ENCODE results near the gene SRRT.
"Not testable (repeated sequence)": the region's sequence is repeated elsewhere in the genome, so short reads cannot be mapped to it uniquely, and the experiment has no call there.

The SRRT gene

DNA sequence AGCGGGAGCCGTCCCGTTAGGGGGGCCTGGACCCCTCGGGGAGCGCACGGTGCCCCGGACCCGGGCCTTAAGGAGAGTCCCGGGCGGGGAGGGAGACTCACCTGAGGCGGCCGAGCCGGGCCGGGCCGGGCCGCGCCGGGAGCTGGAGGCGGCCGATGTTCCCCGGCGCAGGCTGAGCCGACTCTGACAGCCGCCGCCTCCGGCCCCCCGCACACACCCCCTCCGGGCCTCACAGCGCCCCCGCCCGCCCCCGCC lies 20.7 kb downstream of the SRRT start, which contains the start of gene ACHE:
ACHE (minus strand) TSS at position 188 of the 255 bp plus-strand sequence. CDS start 1,656 bp downstream, outside the sequence.
- no peak for DNase-seq

DNA sequence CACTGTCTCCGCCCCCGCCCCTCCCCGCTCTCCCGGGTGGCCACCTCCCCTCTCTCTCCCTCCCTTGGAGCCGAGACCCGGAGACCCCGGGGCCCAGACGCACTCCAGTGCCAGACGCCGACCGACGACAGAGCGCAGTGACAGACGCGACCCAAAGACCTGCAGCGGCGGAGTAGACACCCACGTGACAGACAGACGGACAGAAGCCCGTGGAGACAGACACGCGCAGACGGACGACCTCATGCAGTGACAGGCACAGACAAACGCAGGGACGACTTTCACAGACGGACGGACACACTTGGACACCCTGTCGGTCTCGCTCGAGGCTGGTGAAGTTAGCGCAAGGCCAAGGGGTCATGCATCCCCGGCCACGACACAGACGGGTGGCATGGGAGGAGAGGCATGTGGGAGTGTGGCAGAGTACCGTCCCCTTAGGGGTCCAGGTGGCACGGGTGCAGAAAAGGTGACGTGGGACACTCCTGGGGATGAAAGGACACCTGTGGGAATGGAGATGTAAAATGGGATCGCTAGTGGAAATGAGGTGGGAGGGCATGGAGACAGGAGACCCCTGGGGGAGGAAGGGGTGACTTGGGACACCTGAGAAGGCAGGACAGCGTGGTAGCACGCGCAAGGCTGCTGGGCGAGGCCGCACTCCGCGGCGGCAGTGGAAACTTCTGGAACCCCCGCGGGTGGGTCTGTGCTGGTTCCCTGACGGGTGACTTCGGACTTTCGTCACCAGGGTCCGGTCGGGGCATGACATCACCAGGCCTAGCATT lies 21.2 kb downstream of the SRRT start:
- no peak for DNase-seq

DNA sequence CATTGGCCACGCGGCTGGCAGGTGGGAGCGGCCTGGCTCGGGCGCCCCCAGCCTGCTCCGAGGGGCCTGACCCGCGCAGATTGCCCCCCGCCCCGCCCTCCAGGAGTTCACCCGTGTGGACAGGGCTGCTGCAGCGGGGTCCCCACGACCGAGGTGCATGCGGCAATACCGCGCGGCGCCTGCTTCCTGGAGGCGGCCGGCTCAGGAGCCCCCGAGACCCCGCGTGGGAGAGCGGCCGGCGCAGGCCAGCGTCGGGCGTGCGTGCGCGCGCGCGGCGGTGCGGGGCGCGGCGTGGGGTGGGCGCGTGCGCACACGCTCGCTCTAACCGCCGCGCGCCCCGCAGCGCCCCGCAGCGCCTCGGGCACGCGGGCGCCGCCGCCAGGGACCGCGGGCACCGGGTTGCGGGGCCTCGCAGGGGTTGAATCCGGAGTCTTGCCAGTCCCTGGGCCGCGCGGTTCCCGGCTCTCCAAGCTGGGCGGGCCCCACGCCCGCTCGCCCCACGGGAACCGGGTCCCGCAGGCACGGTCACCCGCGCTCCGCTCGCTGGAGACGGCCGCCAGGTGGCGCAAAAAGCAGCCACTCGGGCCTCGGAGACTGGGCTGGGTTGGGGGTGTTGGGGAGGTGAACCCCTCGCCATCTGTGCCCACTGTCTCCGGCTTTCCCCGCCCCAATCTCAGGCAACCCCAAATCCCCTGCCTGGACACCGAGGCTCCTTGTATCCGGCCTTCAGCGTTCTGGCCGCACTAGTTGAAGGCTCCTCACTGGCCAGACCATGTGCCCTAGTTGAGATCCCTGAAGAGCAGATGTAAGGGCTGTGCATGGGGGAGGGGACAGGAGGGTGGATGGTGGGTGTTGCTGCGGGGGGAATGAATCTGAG lies 22.1 kb downstream of the SRRT start:
- DNase-seq: no peak

DNA sequence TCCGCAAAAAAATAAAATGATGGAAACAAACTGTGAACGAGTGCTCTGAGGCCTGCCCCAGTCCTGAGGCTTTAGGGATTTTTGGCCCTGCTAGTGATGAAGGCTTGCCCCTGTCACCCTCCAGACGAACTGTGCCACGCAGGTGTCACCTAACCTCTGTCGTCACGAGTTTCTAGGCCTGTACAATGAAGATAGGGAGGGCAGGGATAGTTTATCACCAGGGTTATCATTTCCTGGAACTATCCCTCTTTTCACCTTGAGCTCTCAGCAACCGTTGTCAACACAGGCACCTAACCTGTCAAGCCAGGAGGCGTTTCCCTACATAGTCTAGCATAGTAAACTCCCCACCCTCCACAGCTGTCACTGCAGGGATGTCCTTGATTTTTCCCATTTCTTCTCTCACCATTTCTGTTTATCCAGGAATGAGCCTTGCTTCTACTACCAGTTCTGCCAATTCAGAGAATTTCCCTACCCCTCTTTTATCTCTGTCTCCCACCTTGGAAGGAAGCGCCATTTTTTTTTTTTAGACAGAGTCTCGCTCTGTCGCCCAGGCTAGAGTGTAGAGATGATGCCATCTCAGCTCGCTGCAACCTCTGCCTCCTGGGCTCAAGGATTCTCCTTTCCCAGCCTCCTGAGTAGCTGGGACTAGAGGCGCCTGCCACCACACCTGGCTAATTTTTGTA lies 23.0 kb downstream of the SRRT start:
- DNase-seq: no peak

DNA sequence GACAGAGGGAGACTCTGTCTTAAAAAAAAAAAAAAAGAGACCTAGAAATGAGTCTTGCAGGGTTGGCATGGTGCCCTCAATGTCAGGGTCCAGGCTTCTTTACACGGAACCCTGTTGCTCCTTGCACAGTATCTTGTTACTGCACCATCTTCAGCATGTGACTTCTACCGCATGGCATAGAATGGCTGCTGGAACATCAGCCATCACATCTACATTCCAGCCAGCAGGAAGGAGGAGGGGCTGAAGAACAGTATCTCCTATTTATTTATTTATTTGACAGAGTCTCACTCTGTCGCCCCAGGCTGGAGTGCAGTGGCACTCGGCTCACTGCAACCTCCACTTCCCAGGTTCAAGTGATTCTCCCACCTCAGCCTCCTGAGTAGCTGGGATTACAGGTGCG lies 24.5 kb downstream of the SRRT start:
- DNase-seq: no peak

DNA sequence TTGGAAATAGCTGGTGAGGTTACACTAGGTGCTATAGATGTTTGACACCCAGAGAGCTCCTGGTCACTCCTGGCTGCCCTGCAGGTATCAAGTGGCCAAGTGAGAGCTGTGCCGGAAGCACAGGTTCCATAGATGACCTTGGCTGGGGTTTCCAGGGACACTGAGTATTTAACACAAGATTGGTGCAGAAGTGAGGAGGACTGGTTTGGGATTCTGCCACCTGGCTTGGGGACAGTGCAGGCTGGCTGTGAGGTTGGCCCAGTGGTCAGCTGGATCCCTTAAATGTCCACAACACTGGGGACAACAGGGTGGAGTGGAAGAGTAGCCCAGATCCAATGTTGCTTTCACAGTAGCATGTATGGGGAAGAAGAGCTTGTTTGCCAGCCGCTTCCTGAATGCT lies 26.1 kb downstream of the SRRT start:
- DNase-seq: no peak

DNA sequence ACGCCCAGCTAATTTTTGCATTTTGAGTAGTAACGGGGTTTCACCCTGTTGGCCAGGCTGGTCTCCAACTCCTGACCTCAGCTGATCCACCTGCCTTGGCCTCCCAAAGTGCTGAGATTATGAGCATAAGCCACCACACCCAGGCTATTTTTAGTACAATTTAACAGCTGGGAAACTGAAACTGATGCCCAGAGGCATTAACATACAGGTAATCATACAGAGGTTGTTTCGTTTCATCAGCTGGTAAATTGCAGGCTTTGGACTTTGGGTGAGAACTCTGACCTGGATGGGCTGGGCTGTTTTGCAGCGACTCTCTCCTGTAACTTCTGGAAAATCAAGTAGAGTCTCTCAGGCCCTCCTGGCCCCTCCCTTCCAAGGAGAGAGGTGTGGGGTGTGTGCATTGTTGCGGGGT lies 27.0 kb downstream of the SRRT start:
- no peak for DNase-seq

DNA sequence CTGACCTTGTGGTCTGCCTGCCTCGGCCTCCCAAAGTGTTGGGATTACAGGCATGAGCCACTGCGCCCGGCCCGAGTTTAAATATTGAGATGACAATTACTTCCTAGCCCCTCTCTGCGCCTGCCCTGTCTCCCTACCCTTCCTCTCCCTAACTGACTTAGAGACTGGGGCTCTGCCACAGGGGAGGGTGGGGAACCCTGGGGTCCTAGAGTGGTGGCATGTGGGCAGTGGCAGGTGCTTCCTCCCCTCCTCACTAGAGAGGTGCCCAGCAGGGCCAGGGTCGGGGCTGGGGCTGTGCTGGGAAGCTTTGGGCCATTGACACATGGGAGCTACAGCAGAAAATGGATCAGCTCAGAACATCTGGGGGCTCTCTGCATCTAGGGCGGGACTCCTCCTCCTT lies 27.7 kb downstream of the SRRT start:
- no peak for DNase-seq

DNA sequence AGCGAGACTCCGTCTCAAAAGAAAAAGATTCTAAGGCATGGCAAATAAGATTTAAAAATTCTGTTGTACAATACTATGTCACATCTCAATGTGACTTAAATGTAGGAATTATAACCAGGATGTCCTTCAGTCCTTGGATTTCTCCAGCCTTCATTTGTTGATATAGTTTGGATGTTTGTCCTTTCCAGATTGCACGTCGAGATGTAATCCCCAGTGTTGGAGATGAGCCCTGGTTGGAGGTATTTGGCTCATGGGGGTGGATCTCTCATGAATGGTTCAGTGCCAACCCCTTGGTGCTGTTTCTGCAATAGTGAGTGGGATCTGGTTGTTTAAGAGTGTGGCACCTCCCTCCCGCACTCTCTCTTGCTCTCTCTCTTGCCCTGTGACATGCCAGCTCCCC lies 33.6 kb downstream of the SRRT start:
- DNase-seq: no peak

DNA sequence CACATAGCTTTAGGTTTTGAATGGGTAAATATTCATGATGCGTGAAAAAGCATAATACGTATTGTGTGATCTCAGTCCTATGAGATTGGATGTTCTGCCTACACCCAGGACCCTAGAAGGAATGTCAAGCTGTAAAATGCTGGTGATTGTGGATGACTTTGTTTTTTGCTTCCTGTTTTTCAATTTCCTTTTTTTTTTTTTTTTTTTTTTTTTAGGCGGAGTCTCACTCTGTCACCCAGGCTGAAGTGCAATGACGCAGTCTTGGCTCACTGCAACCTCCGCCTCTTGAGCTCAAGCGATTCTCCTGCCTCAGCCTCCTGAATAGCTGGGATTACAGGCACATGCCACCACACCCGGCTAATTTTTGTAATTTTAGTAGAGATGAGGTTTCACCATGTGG lies 35.5 kb downstream of the SRRT start:
- not testable (repeated sequence) for DNase-seq

DNA sequence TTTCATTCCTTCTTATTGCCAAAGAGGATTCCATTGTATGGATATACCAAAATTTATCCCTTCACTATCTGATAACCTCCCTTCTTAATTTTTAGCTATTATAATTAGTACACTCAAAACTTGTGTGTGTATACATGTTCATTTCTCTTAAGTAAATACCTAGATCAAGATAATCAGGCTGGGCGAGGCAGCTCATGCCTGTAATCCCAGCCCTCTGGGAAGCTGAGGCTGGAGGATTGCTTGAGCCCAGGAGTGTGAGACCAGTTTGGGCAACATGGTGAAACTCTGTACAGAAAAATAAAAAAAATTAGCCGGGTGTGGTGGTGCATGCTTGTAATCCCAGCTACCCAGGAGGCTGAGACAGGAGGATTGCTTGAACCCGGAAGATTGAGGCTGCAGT lies 36.6 kb downstream of the SRRT start:
- no peak for DNase-seq

DNA sequence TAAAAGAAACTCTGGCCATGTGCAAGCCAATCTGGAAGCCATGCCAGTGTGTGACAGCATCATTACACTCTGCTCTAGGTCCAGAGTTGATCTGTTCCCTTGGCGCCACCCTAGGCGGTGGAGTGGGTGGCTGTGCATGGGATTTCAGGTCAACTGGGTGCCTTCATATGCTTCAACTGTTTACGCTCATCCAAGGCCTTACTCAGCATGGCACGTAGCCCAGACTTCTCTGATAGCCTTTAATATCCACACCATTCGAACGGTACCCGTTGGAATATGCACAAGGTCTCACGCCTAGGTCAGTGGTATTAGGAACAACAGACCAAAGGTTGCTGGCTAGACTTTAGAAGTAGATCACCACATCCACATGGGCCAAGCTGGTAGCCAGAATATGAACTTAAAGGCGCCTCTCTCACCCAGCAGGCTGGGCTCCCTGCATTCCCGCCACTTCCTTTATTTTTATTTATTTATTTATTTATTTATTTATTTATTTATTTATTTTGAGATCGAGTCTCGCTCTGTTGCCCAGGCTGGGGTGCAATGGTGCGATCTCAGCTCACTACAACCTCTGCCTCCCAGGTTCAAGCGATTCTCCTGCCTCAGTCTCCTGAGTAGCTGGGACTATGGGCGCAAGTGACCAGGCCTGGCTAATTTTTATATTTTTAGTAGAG lies 39.4 kb downstream of the SRRT start:
- no peak for DNase-seq

DNA sequence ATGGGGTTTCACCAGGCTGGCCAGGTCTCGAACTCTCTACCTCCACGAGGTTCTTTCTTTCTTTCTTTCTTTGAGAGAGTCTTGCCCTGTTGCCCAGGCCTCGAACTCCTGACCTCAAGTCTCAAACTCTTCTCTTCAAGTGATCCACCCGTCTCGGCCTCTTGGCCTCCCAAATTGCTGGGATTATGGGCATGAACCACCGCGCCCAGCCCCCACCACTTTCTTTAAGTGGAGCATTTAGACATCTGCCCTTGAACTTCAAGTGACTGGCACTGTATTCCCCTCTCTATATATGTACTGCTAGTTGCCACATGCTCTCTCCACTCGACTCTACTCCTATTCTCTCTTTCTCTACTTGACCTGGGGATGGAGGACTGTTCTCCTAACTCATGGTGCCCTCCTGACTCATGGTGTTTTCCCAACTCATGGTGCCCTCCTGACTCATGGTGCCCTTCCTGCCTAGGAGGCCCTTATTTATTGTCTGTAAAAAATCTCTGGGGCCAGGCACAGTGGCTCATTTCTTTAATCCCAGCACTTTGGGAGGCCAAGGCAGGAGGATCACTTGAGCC lies 40.1 kb downstream of the SRRT start:
- no peak for DNase-seq

DNA sequence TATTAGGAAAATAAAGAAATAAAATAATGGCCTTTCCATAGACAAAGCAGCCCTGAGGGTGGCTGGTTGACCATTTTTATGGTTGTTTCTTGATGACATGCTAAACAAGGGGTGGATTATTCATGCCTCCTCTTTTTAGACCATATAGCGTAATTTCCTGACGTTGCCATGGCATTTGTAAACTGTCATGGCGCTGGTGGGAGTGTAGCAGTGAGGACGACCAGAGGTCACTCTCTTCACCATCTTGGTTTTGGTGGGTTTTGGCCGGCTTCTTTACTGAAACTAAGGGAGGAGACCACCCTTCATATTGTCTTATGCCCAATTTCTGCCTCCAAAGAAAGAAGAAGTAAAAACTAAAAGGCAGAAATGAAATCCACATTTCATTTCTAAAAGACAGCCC lies 44.4 kb downstream of the SRRT start:
- not testable (repeated sequence) for DNase-seq

DNA sequence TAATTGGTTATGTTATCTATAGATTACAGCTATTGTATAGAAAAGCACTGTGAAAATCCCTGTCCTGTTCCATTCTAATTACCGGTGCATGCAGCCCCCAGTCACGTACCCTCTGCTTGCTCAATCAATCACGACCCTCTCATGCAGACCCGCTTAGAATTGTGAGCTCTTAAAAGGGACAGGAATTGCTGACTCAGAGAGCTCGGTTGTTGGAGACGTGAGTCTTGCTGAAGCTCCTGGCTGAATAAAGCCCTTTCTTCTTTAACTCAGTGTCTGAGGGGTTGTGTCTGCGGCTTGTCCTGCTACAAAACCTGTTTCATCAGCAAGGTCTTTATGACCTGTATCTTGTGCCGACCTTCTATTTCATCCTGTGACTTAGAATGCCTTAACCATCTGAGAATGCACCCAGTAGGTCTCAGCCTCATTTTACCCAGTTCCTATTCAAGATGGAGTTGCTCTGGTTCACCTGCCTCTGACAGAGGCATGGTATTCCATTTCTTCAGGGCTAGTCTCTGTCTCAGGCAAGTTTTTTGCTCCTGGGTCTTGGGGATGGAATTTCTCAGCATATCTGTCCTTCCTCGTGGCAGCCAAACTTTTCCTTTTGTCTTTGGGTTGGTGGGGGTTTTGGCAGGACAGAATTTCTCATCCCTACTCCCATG lies 45.0 kb downstream of the SRRT start:
- not testable (repeated sequence) for DNase-seq

DNA sequence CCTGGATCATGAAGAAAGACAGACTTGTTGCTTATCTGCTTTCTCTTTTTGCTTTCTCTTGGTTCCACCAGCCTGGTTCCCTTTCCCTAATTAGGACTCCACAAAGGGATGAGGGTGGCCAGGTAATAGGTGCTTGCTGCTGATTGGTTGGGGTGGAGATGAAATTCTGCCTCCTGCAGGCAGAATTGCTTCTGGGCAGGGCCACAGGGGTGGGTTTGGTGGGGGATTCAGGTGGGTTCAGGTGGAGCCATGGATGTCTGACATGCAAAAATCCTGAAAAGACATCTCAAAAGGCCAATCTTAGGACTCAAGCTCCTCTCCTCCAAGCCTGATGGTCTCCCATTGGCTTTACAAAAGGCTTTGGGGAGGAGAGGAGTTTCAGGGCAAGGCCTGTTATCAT lies 46.1 kb downstream of the SRRT start:
- no peak for DNase-seq

DNA sequence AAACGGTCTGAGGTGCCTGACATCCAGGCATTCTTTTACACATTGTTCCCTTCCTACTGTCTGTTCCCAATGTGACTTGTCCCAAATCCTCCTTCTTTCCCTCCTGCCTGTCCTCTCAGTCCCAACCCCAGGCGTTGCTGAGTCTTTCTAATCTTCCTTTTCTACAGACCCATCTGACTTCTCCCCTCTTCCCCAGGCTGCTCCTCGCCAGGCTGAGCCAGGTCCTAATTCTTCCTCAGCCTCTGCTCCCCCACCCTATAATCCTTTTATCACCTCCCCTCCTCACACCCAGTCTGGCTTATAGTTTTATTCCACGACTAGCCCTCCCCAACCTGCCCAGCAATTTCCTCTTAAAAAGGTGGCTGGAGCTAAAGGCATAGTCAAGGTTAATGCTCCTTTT lies 48.7 kb downstream of the SRRT start:
- DNase-seq: not testable (repeated sequence)

DNA sequence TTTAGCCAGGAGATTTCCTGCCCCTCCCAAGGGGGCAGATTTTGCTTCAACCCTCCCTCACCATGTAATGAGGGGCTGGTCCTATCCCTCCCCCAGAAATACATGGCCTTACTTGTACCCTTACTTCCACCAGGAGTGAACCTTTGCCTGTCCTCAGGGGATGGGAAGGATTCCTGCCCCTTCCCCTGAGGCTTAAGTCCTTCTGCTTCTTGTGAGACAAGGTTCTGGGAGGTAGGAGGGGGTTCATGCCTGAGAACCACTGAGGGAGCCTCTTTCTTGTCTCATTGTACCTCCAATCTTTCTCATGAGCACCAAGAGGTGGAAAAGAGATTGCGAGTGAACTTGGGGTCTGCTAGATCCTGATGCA lies 54.9 kb downstream of the SRRT start:
- DNase-seq: no peak

DNA sequence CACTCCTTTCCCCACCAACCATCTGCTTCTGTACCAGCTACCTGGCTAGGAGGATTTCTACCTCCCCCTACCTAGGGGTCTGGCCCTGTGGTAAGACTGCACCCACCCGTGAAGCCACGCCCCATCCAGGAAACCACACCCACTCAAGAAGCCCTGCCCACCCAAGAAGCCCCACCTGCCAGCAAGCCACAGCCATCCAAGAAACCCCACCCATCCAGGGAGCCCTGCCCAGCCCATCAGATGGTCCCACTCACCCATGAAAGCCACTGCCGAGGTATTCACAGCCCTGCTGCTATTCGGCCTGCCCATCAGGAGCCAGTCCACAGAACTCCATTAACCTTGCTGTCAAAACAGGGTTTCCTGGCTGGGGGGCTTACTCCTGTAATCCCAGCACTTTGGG lies 58.8 kb downstream of the SRRT start:
- DNase-seq: no peak

DNA sequence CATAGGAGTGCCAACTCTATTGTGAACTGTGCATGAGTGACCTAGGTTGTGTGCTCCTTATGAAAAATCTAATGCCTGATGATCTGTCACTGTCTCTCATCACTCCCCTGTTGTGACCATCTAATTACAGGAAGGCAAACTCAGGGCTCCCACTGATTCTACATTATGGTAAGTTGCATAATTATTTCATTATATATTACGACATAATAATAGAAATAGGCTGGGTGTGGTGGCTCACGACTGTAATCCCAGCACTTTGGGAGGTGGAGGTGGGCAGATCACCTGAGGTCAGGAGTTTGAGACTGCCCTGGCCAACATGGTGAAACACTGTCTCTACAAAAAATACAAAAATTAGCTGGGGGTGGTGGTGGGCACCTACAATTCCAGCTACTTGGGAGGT lies 60.5 kb downstream of the SRRT start:
- DNase-seq: not testable (repeated sequence)

DNA sequence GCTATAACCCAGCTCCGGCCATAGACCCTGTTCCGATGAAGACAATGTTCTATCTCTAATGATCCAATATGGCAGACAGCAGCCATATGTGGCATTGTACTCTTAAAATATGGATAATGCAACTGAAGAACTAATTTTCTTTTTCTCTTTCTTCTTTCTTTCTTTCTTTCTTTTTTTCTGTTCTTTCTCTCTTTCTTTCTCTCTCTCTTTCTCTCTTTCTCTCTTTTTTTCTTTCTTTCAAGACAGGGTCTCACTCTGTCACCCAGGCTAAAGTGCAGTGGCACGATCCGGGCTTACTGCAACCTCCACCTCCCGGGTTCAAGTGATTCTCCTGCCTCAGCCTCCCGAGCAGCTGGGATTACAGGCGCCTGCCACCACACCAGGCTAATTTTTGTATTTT lies 61.3 kb downstream of the SRRT start:
- DNase-seq: not testable (repeated sequence)

Measured in NCI-H524 treated with DMSO at 0.1 percent for 48 hours (cell line).